ENCODE data around the gene ADIPOR2. TPM values are rescaled to one million over a fixed set of nuclear protein-coding genes. Genes with fewer than 3 reads are reported as not detected.
A peak's percentile ranks its signal among the peaks of the same experiment; 100 is the strongest.

Gene ADIPOR2
- total RNA-seq, 1 experiment from 2014 or later: 45.3 TPM

DNA sequence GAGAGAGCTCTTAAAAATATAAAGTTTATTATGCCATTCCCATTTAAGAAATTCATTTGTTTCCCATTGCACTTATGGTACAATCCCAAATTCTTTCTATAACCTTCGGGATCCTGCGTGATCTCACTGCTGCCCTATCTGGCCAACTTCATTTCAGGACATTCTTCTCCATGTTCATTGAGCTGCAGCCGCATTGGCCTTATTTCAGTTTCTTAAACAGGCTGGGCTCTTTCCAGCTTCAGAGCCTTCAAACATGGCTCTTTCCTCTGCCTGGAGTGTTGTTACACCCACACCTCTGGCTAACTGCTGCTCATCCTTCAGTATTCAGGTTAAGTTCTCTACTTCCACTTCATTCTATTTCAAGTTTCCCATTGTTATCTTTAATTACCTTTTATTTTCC, 71.0 kb downstream of the ADIPOR2 start:
- no peak overlapping the region for H2BK5ac ChIP-seq (ENCODE audit: insufficient read length, low read length)
- no peak overlapping the region for H3T11ph ChIP-seq (ENCODE audit: low read length)
- no peaks in the 10 kb centered on the region for H3K27me3 Mint-ChIP-seq (ENCODE audit: low read depth)
- H3K9me3 Mint-ChIP-seq: no peaks in the 10 kb centered on the region
- H3K23ac ChIP-seq (ENCODE audit: insufficient read length, low read depth, low read length): no peak overlapping the region
- H3K27ac Mint-ChIP-seq: peak overlapping the region in 1 of 3 experiments; percentile 73; a peak in 2 of 7 replicates
- no peak overlapping the region for H4K5ac ChIP-seq (ENCODE audit: insufficient read length, low read depth, low read length)
- H3K79me1 ChIP-seq (ENCODE audit: insufficient read depth, low read depth, low read length, poor library complexity, severe bottlenecking): no peaks in the 10 kb centered on the region
- TF ChIP-seq, protein P1, sequence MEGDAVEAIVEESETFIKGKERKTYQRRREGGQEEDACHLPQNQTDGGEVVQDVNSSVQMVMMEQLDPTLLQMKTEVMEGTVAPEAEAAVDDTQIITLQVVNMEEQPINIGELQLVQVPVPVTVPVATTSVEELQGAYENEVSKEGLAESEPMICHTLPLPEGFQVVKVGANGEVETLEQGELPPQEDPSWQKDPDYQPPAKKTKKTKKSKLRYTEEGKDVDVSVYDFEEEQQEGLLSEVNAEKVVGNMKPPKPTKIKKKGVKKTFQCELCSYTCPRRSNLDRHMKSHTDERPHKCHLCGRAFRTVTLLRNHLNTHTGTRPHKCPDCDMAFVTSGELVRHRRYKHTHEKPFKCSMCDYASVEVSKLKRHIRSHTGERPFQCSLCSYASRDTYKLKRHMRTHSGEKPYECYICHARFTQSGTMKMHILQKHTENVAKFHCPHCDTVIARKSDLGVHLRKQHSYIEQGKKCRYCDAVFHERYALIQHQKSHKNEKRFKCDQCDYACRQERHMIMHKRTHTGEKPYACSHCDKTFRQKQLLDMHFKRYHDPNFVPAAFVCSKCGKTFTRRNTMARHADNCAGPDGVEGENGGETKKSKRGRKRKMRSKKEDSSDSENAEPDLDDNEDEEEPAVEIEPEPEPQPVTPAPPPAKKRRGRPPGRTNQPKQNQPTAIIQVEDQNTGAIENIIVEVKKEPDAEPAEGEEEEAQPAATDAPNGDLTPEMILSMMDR (conservative IDR thresholded peaks at IDR 0.05): no peak
- H3K27me3 ChIP-seq (ENCODE audit: insufficient read depth, low read length): no peaks in the 10 kb centered on the region
- no peak overlapping the region for H3K4me3 Mint-ChIP-seq
- no peak overlapping the region for H2BK12ac ChIP-seq (ENCODE audit: insufficient read length, low read depth, low read length)
- H3K4me2 ChIP-seq (ENCODE audit: insufficient read depth, insufficient read length, low read length): no peak overlapping the region
- no CpG with 5 or more reads among the region's 3 CpGs for WGBS (ENCODE audit: extremely low coverage, insufficient read length, low lambda C conversion rate)
- H2BK20ac ChIP-seq (ENCODE audit: low read depth, low read length, poor library complexity, severe bottlenecking): no peak overlapping the region
- peaks cover 15 to 25% of the 10 kb centered on the region in 2 experiments for H3K4me1 Mint-ChIP-seq
- H3K36me3 Mint-ChIP-seq (ENCODE audit: insufficient read depth in 1 of 3, low read depth in 3 of 3): peaks cover 5 to 13% (median 6%) of the 10 kb centered on the region in 3 experiments; a peak in 4 of 7 replicates
- H3K79me2 ChIP-seq (ENCODE audit: insufficient read depth, low read length): peaks cover 3% of the 10 kb centered on the region; the same call in 1 of the 2 replicates
- H2BK15ac ChIP-seq (ENCODE audit: low read depth, low read length): no peak overlapping the region
- no peak overlapping the region for H3K9ac ChIP-seq (ENCODE audit: extremely low read depth, insufficient read length, low read length)
- DNase-seq: no peak
- H3K56ac ChIP-seq (ENCODE audit: insufficient read length, low read depth, low read length): no peak overlapping the region
- H2BK120ac ChIP-seq (ENCODE audit: low read depth, low read length, poor library complexity, severe bottlenecking): no peak overlapping the region
- no peak overlapping the region for H3K27ac ChIP-seq (ENCODE audit: insufficient read length, low read depth, low read length)
- no peaks in the 10 kb centered on the region for H3K9me3 ChIP-seq (ENCODE audit: control insufficient read depth, low read depth, low read length)
- no peaks in the 10 kb centered on the region for H3K4me1 ChIP-seq (ENCODE audit: insufficient read depth, low read length)
- no peaks in the 10 kb centered on the region for H4K20me1 ChIP-seq (ENCODE audit: control insufficient read depth, insufficient read depth, insufficient read length)
- no peaks in the 10 kb centered on the region for H3K23me2 ChIP-seq (ENCODE audit: insufficient read length, low read depth, low read length, poor library complexity, severe bottlenecking)
- no peak overlapping the region for H2AK5ac ChIP-seq (ENCODE audit: insufficient read length, low read length)
- H2AFZ ChIP-seq (ENCODE audit: low read length): no peak overlapping the region
- H3K14ac ChIP-seq (ENCODE audit: insufficient read depth, low read length): no peak overlapping the region
- H4K91ac ChIP-seq (ENCODE audit: insufficient read length, low read depth, low read length): no peak overlapping the region
- no peak overlapping the region for H4K8ac ChIP-seq (replicated peaks; ENCODE audit: insufficient read length, low read depth, low read length)
- H3K18ac ChIP-seq (ENCODE audit: insufficient read length, low read depth, low read length): no peak overlapping the region
- no peak overlapping the region for H3K4ac ChIP-seq (ENCODE audit: low read depth, low read length)
